RPMI8226 (cell line): Measurements from ENCODE around the gene ZBTB20.
"Not testable (repeated sequence)": the region's sequence is repeated elsewhere in the genome, so short reads cannot be mapped to it uniquely, and the experiment has no call there.

Experiments
- DNase-seq: peaks from one replicate; pipeline ENCODE4 v3.0.0-alpha.2; 2015

Gene ZBTB20

DNA sequence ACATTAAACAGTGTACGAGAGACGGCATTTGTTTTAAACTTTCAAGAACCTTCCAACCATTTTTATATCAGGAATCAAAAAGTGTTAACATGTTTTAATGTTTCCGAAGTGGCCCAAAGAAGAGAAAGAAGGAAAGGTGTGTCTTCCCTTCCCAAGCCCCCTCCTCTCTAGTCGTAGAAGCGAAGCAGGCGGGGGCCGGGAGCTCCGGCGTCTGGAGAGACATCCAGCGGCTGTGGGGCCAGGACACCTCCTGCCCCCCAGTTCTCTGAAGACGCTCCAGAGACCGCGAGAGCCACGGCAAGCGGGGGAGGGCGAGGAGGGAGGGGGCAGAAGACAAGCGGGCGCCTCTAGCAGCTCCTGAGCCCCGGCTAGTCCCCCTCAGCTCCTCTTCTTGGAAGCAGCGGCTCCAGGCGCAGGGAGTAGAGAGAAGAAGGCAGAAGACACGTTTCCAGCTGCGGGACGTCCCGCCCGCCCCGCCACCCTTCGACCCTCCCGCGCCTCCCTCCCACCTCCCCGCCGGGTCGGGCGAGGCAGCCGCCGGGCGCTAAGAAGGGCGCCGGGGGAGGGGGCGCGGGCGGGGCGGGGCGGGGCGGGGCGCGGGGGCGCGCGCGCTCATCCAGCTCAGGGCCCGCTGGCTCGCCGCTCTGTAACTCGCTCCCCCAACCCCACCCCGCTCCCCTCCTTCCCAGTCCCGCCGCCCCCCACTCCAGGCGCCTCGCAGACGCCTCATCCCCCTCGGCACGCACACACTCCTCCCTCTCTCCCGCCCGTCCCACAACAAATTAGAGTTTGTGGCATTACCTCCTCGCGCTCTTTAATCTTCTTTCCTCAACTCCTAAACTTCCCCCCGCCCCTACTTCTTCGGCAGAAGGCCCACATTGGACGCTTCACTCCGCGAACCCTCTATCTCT, at the start of gene ZBTB20:
ZBTB20 (minus strand) TSS at position 871 of the 911 bp plus-strand sequence.
- DNase-seq = peak; percentile 64

DNA sequence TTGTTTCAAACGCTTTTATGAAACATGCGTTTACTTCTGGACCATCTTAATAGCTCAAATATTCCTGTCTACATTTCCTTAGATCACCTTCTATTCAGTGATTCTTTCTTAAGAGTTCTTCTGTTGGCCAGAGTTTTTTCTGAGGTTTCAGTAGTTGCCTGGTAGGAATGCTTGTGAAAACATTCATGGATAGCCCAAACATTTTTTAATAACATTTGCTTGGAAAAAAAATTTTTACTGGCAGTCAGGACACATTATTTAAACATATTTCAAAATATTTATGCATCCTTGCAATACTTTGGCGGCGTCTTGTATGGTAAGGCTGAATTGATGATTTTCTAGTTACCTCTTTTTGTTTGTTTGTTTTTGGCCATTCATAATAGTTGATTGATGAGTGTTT, 47.4 kb upstream of the ZBTB20 start:
- no peak for DNase-seq

DNA sequence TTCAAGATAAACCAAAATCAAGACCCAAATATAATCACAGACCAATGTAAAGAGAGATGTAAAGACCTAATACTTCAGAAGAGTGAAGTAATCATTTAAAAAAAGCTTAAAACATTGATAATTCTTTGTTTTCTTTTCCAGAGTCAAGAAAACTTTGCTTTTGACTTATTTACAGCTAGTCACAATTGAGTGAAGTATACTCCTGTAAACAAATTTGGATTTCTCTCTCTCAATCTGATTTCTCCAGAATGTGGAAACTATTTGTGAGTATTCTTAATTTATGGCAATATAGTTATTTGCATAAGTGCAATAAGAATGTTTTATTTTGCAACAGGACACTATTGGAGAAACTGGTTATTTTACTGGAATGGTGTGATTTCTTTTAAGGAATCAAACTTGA, 43.7 kb upstream of the ZBTB20 start:
- DNase-seq = no peak

DNA sequence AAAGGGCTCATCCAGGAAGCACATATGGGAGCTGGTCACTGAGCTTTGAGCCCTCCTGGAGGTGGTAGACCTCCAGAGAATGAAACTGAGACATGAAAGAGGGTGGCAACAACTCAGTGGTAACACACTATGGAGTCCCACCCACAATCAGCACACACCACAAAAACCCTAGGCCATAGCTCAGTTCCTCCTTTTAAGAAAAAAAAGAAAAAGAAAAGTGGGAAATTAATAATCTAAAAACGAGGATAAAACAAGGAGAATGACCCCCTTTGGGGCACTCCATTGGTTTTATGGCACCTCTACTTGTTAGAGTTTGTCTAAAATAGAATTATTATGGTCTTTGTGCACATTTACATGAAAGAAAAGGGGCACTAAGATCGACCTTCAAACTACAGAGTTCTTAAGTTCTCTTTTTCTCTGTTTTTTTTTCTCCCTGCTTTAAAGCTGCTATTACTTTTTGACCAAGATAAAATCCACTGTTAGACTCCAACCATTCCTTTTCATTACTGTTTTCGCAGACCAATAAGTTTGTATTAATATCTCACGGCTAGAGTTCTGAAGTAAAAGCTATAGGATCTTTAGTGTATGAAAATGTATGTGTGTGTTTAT, 40.2 kb upstream of the ZBTB20 start:
- DNase-seq = no peak

DNA sequence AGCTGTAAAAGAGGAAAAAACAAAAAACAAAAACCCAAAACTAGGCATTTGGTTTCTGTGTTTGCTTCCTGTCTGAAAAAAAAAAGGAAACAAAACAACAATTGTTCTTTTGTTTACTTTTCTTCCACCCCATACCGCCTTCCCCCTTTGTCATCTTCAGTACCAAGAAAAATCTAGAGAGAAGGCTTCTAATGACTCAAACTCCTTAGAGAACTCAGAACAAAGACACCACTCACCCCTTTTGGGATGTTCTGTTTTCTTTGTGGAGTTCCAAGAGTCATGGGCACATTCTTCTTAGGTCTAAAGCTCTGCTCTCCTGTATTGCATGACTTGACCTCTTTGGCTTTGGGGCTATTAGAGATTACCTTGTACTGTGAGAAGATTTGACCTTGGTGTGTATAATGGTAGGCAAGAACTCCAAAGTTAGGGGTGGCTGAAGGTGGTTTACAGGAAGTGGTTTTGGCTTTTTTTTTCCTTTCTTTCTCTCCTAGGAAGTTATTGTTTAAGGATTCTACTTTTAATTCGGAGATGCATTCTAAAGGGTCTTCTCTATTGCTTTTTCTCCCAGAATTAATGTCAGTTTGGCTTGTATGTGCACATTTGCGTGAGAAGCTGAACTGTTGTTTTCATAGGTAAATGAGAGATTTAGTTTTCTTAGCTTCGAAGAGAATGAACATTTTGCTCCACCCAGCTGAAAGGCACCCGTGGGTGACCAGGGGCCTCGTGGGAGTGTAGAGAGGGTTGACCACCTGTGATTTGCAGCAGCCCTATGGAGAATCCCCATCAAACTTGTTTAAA, 39.5 kb upstream of the ZBTB20 start:
- DNase-seq = no peak

GRCh38 chr3:115184859-115185572, 37.9 kb upstream of the ZBTB20 start:
- not testable (repeated sequence) for DNase-seq

GRCh38 chr3:115178930-115179329, 31.8 kb upstream of the ZBTB20 start:
- not testable (repeated sequence) for DNase-seq

DNA sequence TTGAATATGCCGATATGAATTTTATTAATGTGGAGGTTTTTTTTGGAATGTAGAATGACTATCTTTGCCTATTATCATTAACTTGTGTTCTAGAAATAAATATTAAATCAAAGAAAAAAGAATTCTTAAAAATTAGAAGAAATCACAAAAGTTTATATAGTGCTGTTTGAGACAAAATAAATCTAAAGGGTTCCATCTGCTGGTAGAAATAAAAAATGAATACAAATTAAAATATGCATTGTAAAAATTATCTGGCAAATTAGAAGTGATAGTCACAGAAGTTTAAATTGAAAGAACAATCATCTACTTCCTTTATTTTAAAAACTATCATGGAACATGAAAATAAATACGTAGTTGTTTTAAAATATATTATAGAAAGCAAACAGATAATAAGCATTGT, 22.7 kb upstream of the ZBTB20 start:
- DNase-seq = no peak

GRCh38 chr3:115165701-115166100, 18.6 kb upstream of the ZBTB20 start:
- DNase-seq = no peak

GRCh38 chr3:115165266-115165665, 18.2 kb upstream of the ZBTB20 start:
- no peak for DNase-seq

GRCh38 chr3:115164374-115165221, 17.5 kb upstream of the ZBTB20 start:
- DNase-seq = no peak

DNA sequence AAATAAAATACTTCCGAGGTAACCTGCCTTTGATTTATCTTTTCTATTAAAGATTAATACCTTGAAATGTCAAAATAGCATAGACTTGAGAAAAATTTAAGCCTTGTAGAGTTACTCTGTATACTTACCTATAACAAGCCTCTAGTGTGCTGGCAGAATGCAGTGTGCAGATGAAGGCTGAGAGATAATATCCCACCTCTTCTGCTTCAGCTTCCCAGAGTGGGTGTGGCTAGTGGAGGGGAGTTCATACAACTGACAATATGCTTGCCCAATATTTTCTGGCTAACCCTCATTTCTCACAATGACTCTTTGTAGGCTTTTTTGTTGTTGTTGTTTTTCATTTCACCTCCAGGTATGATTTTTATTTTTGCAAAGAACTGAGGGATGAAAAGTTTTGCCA, 15.7 kb upstream of the ZBTB20 start:
- DNase-seq = no peak

DNA sequence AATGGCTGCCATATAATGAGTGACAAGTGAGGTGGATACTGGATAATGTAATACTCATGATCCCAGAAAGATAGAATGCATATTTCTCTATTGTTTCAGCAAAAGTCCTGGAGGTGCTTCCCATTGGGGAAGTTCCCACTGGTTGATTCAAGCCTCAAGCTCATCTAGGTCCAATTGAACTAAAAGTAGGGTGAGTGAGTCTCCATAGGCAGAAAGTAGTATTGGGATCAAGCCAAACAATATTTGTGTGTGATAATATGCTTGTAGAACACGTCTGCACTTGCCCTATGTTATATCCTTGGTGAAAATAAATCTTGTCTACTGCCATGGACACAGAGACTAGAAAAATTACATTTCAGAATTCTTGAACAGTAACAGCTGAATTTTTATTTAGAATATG, 14.8 kb upstream of the ZBTB20 start:
- no peak for DNase-seq

DNA sequence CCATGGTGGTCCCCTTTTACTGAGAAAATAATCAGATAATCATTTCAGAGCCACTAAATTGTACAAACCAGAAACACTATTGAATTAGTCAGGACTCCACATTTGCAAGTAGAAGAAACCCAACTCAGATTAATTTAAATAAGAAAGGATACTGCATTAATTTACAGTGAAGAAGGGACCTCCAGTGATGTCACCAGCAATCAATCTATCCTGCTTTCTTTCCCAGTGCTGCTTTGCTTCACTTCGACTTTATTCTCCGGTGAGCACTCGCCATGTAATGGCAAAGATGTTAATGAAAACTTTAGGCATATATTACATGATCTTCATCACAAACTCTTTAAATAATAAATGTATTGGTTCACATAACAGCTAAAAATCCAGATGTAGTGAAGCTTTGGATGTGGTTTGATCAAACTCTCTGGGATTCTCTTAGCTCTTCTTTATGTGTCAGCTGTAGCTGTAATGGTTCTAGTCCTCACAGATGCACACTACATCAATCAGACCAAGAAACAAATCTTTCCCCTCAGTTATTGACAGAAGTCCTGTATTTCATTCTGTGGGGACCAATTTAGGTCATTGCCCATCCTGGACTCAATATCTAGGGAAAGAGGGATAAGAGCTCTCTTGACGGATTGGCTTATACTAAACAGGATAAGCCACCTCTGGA, 14.2 kb upstream of the ZBTB20 start:
- DNase-seq = no peak

DNA sequence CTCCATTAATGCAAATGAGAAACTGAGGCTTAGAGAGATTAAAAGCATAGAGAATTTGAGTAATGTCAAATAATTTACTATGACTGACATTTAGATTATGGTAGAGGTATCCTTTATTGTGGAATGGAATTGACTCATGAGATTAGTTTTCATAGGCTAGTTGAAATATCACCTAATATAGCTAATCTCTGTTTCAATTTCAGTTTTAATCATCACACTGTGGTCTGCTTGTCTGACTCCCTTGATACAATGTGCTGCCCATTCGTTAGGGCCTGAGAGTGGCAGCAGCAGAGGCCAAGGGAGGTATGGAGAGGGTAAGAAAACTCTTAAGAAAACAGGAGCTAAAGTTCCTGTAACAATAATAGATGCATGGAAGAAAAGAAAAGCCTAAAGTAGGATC, 13.2 kb upstream of the ZBTB20 start:
- no peak for DNase-seq

GRCh38 chr3:115156046-115156654, 9.1 kb upstream of the ZBTB20 start:
- no peak for DNase-seq

GRCh38 chr3:115154611-115155010, 7.5 kb upstream of the ZBTB20 start:
- DNase-seq = no peak

GRCh38 chr3:115151921-115152320, 4.8 kb upstream of the ZBTB20 start:
- no peak for DNase-seq

- DNase-seq = no peak
Observed at GRCh38 chr3:115148142-115148790, 1.2 kb upstream of the ZBTB20 start.
